Fibroblast of lung (primary cell): Measurements from ENCODE around the gene GLO1. TPM values are rescaled to one million over a fixed set of nuclear protein-coding genes. Genes with fewer than 3 reads are reported as not detected.
A peak's percentile ranks its signal among the peaks of the same experiment; 100 is the strongest.

Source experiments
- DNase-seq, 2 donors: peaks; one replicate each; pipeline versions ENCODE4 v3.0.0 to v3.0.0-alpha.2; 2010; ENCODE audit warnings: low read depth in 2 of 2
- H2AFZ ChIP-seq: 2 replicates; pipeline ENCODE4 v1.5.1; 2012; ENCODE audit warnings: low read length, control low read depth, inconsistent platforms
- H3K27ac ChIP-seq: 2 replicates; pipeline ENCODE4 v1.5.1; 2011; ENCODE audit warnings: low read length, control low read depth; ENCODE audit not compliant: insufficient read depth
- H3K27me3 ChIP-seq: 2 replicates; pipeline ENCODE4 v1.5.1; 2011; ENCODE audit warnings: mild to moderate bottlenecking, low read length; ENCODE audit not compliant: control insufficient read depth, insufficient read depth
- H3K36me3 ChIP-seq: 2 replicates; pipeline ENCODE4 v1.5.1; 2011; ENCODE audit warnings: low read length; ENCODE audit not compliant: control insufficient read depth, insufficient read depth
- H3K4me1 ChIP-seq: 2 replicates; pipeline ENCODE4 v1.5.1; 2011; ENCODE audit warnings: low read length; ENCODE audit not compliant: control insufficient read depth, insufficient read depth; ENCODE audit errors: extremely low read depth
- H3K4me2 ChIP-seq: 2 replicates; pipeline ENCODE4 v1.5.1; 2011; ENCODE audit warnings: low read length, control low read depth; ENCODE audit not compliant: insufficient read depth; ENCODE audit errors: extremely low read depth
- H3K4me3 ChIP-seq, 4 experiments: fragments of 200-600 bp in 1 of 4; sonication (generic) in 1 of 4; replicated peaks in 1 of 4; 2 replicates each; pipeline ENCODE4 v1.5.1; 2011 to 2016; ENCODE audit warnings: low read length in 4 of 4, low read depth in 3 of 4, mild to moderate bottlenecking in 3 of 4, control low read depth in 2 of 4, inconsistent platforms in 1 of 4, mixed read lengths in 1 of 4; ENCODE audit not compliant: insufficient read depth in 1 of 4; ENCODE audit errors: control extremely low read depth in 1 of 4
- H3K79me2 ChIP-seq: 2 replicates; pipeline ENCODE4 v1.5.1; 2012; ENCODE audit warnings: mild to moderate bottlenecking, low read length, inconsistent platforms; ENCODE audit not compliant: control insufficient read depth, insufficient read depth
- H3K9ac ChIP-seq: 2 replicates; pipeline ENCODE4 v1.5.1; 2011; ENCODE audit warnings: mild to moderate bottlenecking, low read length, control low read depth; ENCODE audit not compliant: insufficient read depth
- H3K9me3 ChIP-seq: 2 replicates; pipeline ENCODE4 v1.5.1; 2012; ENCODE audit warnings: low read depth, low read length; ENCODE audit not compliant: control insufficient read depth, insufficient read depth
- H4K20me1 ChIP-seq: 2 replicates; pipeline ENCODE4 v1.5.1; 2011; ENCODE audit warnings: low read length; ENCODE audit not compliant: control insufficient read depth, insufficient read depth; ENCODE audit errors: extremely low read depth
- CTCF ChIP-seq, 2 donors: IDR thresholded peaks in 1 of 2; conservative IDR thresholded peaks in 1 of 2; 1 replicate in 1 of 2; 2 replicates in 1 of 2; pipeline ENCODE4 v1.5.1; 2011 to 2012; ENCODE audit warnings: low read length in 2 of 2, control low read depth in 1 of 2, inconsistent platforms in 1 of 2, low read depth in 1 of 2, mild to moderate bottlenecking in 1 of 2
- EZH2 ChIP-seq: IDR thresholded peaks from 2 replicates; pipeline ENCODE4 v1.5.1; 2012; ENCODE audit warnings: low read length, control low read depth, mild to moderate bottlenecking; ENCODE audit errors: missing control alignments
- polyA plus RNA-seq, 2 donors: library from polyadenylated mRNA; depleted of rRNA in 1 of 2; stranded (reverse) in 1 of 2; unstranded in 1 of 2; fragments of >200 nt; gene quantifications; 2 replicates each; pipeline ENCODE4 v1.2.1, GENCODE V29; 2011 to 2012; ENCODE audit warnings: missing spikeins in 1 of 2
- total RNA-seq: library from RNA; depleted of rRNA; stranded (reverse); fragments of >200 nt; gene quantifications from 2 replicates; pipeline ENCODE4 v1.2.1, GENCODE V29; 2014

Gene GLO1
- total and polyA plus RNA-seq, 2 donors (not counting 1 experiment from before 2014, with no cell fraction given): 126 to 143 TPM

- H3K4me1 ChIP-seq: no peaks in the 10 kb centered on the region
- H4K20me1 ChIP-seq: no peaks in the 10 kb centered on the region
- no peaks in the 10 kb centered on the region for H3K79me2 ChIP-seq
- no peak overlapping the region for H3K9ac ChIP-seq
- TF ChIP-seq EZH2 (no peak), CTCF (conservative IDR thresholded peaks at IDR 0.05 in 1 of 2, IDR thresholded peaks at IDR 0.05 in 1 of 2; ENCODE audit: low read depth in 1 of 2, low read length in 2 of 2) (no peak)
- DNase-seq: no peak
- no peak overlapping the region for H3K4me2 ChIP-seq
- no peak overlapping the region for H3K27ac ChIP-seq
- H3K9me3 ChIP-seq: no peaks in the 10 kb centered on the region
- no peak overlapping the region for H3K4me3 ChIP-seq
- H3K27me3 ChIP-seq: no peaks in the 10 kb centered on the region
- H2AFZ ChIP-seq: no peak overlapping the region
- no peaks in the 10 kb centered on the region for H3K36me3 ChIP-seq
These were observed 27.4 kb upstream of the GLO1 start for GRCh38 chr6:38730140-38730862.

GRCh38 chr6:38728203-38728602, 25.3 kb upstream of the GLO1 start:
- Histone ChIP-seq H3K27me3 (no peaks in the 10 kb centered on the region), H3K27ac (no peak overlapping the region), H3K9ac (no peak overlapping the region), H4K20me1 (no peaks in the 10 kb centered on the region), H3K36me3 (no peaks in the 10 kb centered on the region), H3K4me3 (no peak overlapping the region), H3K4me2 (no peak overlapping the region), H3K79me2 (no peaks in the 10 kb centered on the region), H3K9me3 (no peaks in the 10 kb centered on the region), H2AFZ (no peak overlapping the region), H3K4me1 (no peaks in the 10 kb centered on the region)
- TF ChIP-seq EZH2 (no peak), CTCF (conservative IDR thresholded peaks at IDR 0.05 in 1 of 2, IDR thresholded peaks at IDR 0.05 in 1 of 2; ENCODE audit: low read depth in 1 of 2, low read length in 2 of 2) (no peak)
- no peak for DNase-seq

- Histone ChIP-seq H2AFZ (no peak overlapping the region), H3K9me3 (no peaks in the 10 kb centered on the region), H4K20me1 (no peaks in the 10 kb centered on the region), H3K4me1 (no peaks in the 10 kb centered on the region), H3K9ac (no peak overlapping the region), H3K36me3 (no peaks in the 10 kb centered on the region), H3K79me2 (no peaks in the 10 kb centered on the region), H3K27me3 (no peaks in the 10 kb centered on the region), H3K4me3 (no peak overlapping the region), H3K27ac (no peak overlapping the region), H3K4me2 (no peak overlapping the region)
- TF ChIP-seq CTCF (conservative IDR thresholded peaks at IDR 0.05 in 1 of 2, IDR thresholded peaks at IDR 0.05 in 1 of 2; ENCODE audit: low read depth in 1 of 2, low read length in 2 of 2) (no peak), EZH2 (no peak)
- DNase-seq: peak in 1 of 2 donors; percentile 24
These were observed 22.7 kb upstream of the GLO1 start for GRCh38 chr6:38725414-38726183.
